Measurements from ENCODE around the gene QSOX2.
"Not testable (repeated sequence)": the region's sequence is repeated elsewhere in the genome, so short reads cannot be mapped to it uniquely, and the experiment has no call there.

The QSOX2 gene

GRCh38 chr9:136281421-136282271 is 36.0 kb upstream of the QSOX2 start:
- DNase-seq: no peak

GRCh38 chr9:136280535-136281315 is 35.1 kb upstream of the QSOX2 start:
- DNase-seq: no peak

GRCh38 chr9:136279471-136279870 is 33.9 kb upstream of the QSOX2 start:
- DNase-seq: no peak

DNA sequence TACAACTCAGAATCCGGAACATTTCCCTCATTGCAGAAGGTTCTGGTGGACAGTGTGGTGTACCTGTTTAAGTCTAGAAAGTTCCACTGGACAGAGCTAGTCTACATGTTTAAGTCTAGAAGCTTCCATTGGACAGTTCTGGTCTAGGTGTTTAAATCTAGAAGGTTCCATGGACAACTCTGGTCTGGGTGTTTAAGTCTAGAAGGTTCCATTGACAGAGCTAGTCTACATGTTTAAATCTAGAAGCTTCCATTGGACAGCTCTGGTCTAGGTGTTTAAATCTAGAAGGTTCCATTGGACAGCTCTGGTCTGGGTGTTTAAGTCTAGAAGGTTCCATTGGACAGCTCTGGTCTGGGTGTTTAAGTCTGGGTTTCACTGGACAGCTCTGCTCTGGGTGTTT is 33.3 kb upstream of the QSOX2 start:
- no peak for DNase-seq

- no peak for DNase-seq
Observed at GRCh38 chr9:136278221-136278620, 32.6 kb upstream of the QSOX2 start.

DNA sequence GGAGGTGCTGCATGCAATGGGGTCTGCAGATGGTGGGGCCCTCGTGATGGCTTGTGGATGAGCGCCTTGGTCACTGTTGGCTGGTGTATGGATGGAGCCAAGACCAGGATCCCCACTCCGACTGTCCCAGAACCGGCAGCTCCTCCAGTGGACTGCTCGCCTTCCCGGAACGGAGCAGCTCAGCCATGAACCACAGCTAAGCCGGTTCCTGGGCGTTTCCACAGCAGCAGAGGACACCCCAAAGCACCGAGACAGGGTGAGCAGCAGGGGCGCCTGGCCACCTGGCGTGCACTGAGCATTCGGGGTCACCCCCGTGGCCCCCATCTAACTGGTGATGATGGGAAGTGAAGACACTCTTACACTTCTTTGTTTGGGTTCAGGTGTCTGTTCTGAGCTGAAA is 32.1 kb upstream of the QSOX2 start:
- DNase-seq: no peak

DNA sequence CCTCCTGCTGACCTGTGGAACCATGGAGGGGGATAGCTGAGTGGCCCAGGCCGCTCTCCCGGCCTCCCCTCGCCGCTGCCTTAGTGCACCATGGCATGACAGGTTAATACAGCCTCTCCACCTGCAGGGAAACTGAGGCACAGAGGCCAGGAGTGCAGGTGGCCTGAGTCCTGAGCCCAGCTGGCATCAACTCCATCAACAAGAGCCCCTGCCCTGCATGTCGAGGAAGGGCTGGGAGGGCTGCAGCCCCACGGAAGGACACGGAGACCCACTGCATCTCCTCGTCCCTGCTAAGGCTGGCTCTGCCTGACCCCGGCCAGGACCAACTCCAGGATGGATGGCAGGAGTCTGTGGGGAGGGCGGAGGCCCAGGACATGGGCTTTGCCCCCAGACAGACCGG is 31.1 kb upstream of the QSOX2 start:
- no peak for DNase-seq

- DNase-seq: no peak
Observed at GRCh38 chr9:136275655-136276429, 30.2 kb upstream of the QSOX2 start.

DNA sequence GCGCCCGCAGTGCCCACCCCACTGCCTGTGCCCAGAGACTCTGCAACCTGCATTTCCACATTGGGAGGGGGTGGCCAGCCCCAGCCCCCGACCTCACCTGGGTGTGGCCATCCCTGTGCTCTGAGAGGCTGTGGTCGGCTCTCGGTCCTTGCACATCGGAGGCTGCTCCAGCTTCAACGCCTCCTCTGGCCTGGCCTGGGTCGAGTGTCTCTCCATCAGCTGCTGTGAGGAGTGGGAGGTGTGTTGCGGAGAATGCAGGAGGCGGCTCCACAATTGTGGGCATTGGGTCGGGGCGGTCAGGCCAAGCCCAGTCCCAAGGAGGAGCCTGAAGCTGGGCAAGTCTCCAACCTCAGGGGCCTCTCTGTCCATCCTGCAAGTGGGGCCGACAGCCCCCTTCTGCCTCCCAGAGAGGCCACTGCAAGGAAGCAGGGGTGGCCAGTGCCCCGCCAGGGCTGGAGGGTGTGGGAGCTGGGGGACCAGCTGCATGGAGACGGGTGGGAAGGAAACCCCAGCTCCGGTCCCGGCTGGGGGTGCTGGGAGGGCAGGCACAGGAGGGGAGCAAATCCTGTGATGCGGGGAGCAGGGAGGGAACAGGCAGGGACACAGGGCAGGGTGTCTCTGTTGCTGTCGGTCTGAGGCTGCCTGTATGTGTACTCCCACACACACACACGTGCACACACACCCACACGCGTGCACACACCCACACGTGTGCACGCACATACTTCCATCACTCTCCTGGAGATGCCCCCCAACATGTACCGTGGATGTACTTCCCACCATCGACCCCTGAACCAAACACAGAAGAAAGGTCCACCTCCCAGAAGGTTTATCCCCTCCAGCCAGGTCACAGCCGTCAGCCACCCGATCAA is 29.4 kb upstream of the QSOX2 start:
- DNase-seq: no peak

- DNase-seq: no peak
Observed at GRCh38 chr9:136273921-136274785, 28.5 kb upstream of the QSOX2 start.

DNA sequence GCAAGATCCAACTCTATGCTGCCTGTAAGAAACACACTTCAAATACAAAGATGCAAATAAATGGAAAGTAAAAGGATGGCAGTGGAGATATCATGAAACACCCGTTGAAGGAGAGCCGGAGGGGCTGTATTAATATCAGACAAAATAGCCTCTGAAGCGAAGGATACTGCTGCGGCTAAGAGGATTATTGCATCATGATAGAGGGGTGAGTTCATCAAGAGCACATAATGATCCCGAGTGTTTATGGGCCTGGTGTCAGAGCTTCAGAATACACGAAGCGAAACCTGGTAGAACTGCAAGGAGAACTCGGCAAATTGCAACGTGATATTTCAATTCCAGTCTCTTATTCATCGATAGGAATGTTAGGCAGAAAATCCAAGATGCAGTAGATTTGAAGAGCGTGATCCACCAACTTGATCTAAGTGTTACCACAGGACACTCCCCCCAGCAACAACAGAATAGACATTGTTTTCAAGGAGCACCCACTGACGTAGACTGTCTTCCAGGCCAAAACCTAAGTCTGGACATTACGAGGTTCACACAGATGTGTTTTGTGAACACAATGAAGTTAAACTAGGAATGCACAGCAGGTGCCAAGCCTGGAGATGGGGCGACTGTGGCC is 27.7 kb upstream of the QSOX2 start:
- no peak for DNase-seq

GRCh38 chr9:136270173-136270705 is 24.6 kb upstream of the QSOX2 start:
- DNase-seq: peak in 1 of 2 donors; percentile 3

DNA sequence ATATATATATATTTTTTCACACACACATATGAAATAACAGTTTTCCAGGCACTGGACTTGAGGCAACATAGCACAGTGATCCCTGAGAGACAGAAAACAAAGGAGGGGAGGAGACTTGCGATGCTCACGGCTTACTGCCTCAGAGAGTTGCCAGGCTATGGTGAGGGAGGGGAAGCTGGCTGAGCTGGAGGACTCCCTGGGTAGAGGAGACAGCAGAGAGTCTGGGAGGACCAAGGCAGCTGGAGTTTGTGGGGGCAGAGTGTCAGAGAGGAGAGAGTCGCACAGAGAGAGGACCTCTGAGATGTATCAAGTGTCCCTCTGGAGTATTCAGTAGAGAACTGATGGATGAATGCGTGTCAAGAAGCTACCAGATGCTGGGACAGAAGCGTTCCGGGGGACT is 23.1 kb upstream of the QSOX2 start:
- DNase-seq: no peak

- no peak for DNase-seq
Observed at GRCh38 chr9:136268318-136268717, 22.7 kb upstream of the QSOX2 start.

- peak; percentile 65 to 82 for DNase-seq
Observed at GRCh38 chr9:136267261-136268111, 21.9 kb upstream of the QSOX2 start.

DNA sequence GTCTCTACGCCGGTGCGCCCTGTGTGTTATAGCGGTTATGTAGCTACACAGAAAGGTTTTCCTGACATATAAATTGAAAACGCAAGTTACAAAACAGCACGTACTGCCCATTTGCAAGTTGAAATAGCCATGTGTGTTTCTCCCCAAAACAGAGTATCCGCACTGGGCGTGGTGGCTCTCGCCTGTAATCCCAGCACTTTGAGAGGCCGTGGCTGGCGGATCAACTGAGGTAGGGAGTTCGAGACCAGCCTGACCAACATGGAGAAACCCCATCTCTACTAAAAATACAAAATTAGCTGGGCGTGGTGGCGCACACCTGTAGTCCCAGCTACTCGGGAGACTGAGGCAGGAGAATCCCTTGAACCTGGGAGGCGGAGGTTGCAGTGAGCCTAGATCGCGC is 21.0 kb upstream of the QSOX2 start:
- not testable (repeated sequence) for DNase-seq

DNA sequence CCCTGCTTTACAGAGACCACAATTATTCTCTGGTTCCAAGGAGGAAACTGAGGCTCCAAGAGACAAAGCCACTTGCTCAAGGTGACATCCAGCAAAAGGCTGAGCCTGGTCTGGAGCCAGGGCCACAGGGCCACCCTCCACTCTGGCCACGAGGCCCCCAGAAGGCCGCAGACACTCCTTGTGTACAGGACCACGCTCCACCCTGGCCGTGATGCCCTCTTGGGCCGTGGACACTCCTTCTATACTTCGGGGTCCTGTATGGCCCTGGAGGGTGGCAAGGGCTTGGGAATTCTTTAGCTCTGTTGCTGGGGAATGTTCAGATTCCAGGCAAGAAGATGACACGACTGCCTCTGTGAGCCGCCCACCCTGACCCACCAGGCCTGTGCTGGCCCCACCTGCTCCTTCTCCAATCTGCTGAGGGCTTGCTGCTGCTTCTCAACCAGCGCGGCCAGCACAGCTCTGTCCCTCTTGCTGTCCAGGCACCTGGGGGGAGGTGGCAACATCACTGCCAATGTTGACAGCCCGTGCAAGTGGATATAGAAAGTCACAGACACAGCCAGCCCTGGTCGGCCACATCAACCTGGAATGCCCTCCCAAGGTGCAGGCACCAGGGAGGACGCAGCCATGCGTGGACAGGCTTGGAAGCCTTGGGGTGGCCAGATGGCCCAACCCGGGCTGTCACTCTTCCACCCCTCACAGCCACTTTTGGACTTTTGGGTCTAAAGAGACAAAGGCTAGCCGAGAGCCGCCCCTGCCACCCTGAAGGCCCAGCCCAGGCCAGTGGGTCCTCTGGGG is 20.1 kb upstream of the QSOX2 start:
- no peak for DNase-seq
